AG04450 (cell line): ENCODE measurements around the gene SEC63. TPM values are rescaled to one million over a fixed set of nuclear protein-coding genes. Genes with fewer than 3 reads are reported as not detected.

Source experiments
- CTCF ChIA-PET: fragments of 300-600, 350-600 bp; formaldehyde crosslinking; extraction: SDS; loops from one replicate; lab custom pipeline; 2022; ENCODE audit warnings: antibody characterized with exemption, inconsistent platforms; lab: Charles Lee
- POLR2A ChIA-PET: fragments of 350-600 bp; formaldehyde crosslinking; extraction: SDS; loops from one replicate; lab custom pipeline; 2021; ENCODE audit warnings: antibody characterized with exemption, inconsistent platforms; lab: Yijun Ruan, JAX
- DNase-seq: peaks from one replicate; pipeline ENCODE4 v3.0.0-alpha.2; 2011; ENCODE audit warnings: low read depth, low spot score
- H3K27ac ChIP-seq: one replicate; pipeline ENCODE4 v1.5.1; 2012; ENCODE audit warnings: low read depth, low read length, control low read depth
- H3K27me3 ChIP-seq: one replicate; pipeline ENCODE4 v1.6.0; 2012; ENCODE audit warnings: low read length; ENCODE audit not compliant: control insufficient read depth, insufficient read depth
- H3K4me3 ChIP-seq: 2 replicates; pipeline ENCODE4 v1.5.1; 2011; ENCODE audit warnings: mild to moderate bottlenecking, low read depth, low read length, control low read depth
- H3K9me3 ChIP-seq: 2 replicates; pipeline ENCODE4 v1.5.1; 2012; ENCODE audit warnings: low read length; ENCODE audit not compliant: control insufficient read depth, insufficient read depth
- CTCF ChIP-seq: IDR thresholded peaks from 2 replicates; pipeline ENCODE4 v1.5.1; 2011; ENCODE audit warnings: low read depth, low read length, control low read depth, inconsistent platforms
- polyA plus RNA-seq: library from polyadenylated mRNA; depleted of rRNA; stranded (reverse); fragments of >200 nt; gene quantifications from 2 replicates; pipeline ENCODE4 v1.2.3, GENCODE V29; 2011

The SEC63 gene
- polyA plus RNA-seq, 1 experiment: 90.9 TPM

- POLR2A ChIA-PET: no interaction called here
- CTCF ChIA-PET: interaction anchor here (1.3 kb wide), 1 partner anchor 67 kb away, joined by 6 read pairs; no protein-coding TSS in a partner anchor
- Histone ChIP-seq H3K9me3 (no peaks in the 10 kb centered on the region), H3K27ac (no peak overlapping the region), H3K4me3 (no peak overlapping the region), H3K27me3 (peaks cover 4% of the 10 kb centered on the region)
- no peak for TF ChIP-seq CTCF
- no peak for DNase-seq
These were observed 24.5 kb upstream of the SEC63 start for GRCh38 chr6:107982486-107982885.

GRCh38 chr6:107981695-107982094, 23.7 kb upstream of the SEC63 start:
- no peak for DNase-seq
- no peak overlapping the region for H3K27ac ChIP-seq
- no peak overlapping the region for H3K4me3 ChIP-seq
- H3K9me3 ChIP-seq: no peaks in the 10 kb centered on the region
- no peak for TF ChIP-seq CTCF
- CTCF ChIA-PET: interaction anchor here (0.7 to 11.4 kb wide), 11 partner anchors 9 to 546 kb away, joined by 4 to 309 read pairs (median 21); no protein-coding TSS in a partner anchor
- H3K27me3 ChIP-seq: peaks cover 4% of the 10 kb centered on the region
- POLR2A ChIA-PET: no interaction called here

- H3K27me3 ChIP-seq: peaks cover 3% of the 10 kb centered on the region
- H3K27ac ChIP-seq: no peak overlapping the region
- H3K4me3 ChIP-seq: no peak overlapping the region
- ChIA-PET POLR2A (no interaction called here), CTCF (interaction anchor here (0.6 to 11.4 kb wide), 12 partner anchors 15 to 552 kb away, joined by 3 to 309 read pairs (median 3); no protein-coding TSS in a partner anchor)
- DNase-seq: no peak
- no peaks in the 10 kb centered on the region for H3K9me3 ChIP-seq
- TF ChIP-seq CTCF: peak; percentile 54
These were observed 19.3 kb upstream of the SEC63 start for GRCh38 chr6:107977283-107977682.

- Histone ChIP-seq H3K27ac (no peak overlapping the region), H3K27me3 (peaks cover 5% of the 10 kb centered on the region), H3K4me3 (no peak overlapping the region), H3K9me3 (no peaks in the 10 kb centered on the region)
- ChIA-PET CTCF (interaction anchor here (0.9 to 11.4 kb wide), 4 partner anchors 72 to 549 kb away, joined by 3 to 309 read pairs (median 4); no protein-coding TSS in a partner anchor), POLR2A (no interaction called here)
- DNase-seq: no peak
- TF ChIP-seq CTCF: no peak
These were observed 18.3 kb upstream of the SEC63 start for GRCh38 chr6:107976155-107976783.

GRCh38 chr6:107973594-107973993, 15.6 kb upstream of the SEC63 start:
- no peak for TF ChIP-seq CTCF
- CTCF ChIA-PET: interaction anchor here (1.4 to 11.4 kb wide), 2 partner anchors 75 to 554 kb away, joined by 3 to 309 read pairs; no protein-coding TSS in a partner anchor

More at GRCh38 chr6:107973594-107973993, 15.6 kb upstream of the SEC63 start:
- POLR2A ChIA-PET: no interaction called here
- Histone ChIP-seq H3K9me3 (no peaks in the 10 kb centered on the region), H3K27ac (no peak overlapping the region), H3K27me3 (peaks cover 12% of the 10 kb centered on the region), H3K4me3 (no peak overlapping the region)
- no peak for DNase-seq
